ENCODE data around the gene TRIM24.

Gene TRIM24

DNA sequence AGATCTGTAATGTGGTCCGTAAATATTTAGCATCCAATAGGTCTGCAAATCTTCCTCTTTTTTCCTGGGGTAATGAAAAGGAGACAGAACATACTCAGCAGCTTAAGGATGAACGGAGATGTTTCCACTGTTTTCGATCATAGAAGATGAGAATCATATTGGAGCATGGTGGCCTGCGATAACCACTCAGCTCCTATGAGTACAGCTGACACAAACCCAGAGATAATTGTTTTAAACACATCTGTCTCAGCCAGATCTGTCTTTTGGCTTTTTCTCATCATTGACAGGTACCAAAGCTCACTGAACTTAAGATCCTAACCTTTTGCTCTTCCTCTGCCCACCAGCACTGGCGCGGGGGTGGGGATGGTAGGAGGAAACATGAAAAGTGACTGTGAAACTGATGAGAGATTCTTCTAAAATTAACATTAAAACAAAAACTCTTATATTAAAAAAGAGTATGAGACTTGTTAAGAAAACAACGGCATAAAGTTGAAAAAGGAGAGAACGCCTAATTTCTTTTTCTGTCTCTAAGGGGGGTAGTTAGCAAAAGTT, 170.1 kb downstream of the TRIM24 start:
- DNase-seq = peak; percentile 13

DNA sequence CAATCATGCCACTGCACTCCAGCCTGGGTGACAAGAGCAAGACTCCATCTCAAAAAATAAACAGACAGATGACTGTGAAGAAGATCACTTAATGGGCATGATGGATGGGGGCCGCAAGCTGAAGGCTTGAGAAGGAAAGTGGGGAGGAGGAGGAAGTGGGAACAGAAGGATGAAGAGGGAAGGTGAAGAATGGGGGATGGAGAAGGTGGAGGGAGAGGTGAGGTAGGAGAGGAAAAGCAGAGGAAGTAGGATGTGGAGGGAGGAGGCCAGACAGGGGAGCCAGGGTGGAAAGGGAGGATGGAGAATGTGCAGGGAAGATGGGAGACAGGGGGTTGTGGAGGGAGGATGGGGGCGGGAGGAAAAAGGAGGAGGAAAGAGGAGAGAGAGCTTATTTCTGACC, 172.3 kb downstream of the TRIM24 start:
- DNase-seq = no peak

DNA sequence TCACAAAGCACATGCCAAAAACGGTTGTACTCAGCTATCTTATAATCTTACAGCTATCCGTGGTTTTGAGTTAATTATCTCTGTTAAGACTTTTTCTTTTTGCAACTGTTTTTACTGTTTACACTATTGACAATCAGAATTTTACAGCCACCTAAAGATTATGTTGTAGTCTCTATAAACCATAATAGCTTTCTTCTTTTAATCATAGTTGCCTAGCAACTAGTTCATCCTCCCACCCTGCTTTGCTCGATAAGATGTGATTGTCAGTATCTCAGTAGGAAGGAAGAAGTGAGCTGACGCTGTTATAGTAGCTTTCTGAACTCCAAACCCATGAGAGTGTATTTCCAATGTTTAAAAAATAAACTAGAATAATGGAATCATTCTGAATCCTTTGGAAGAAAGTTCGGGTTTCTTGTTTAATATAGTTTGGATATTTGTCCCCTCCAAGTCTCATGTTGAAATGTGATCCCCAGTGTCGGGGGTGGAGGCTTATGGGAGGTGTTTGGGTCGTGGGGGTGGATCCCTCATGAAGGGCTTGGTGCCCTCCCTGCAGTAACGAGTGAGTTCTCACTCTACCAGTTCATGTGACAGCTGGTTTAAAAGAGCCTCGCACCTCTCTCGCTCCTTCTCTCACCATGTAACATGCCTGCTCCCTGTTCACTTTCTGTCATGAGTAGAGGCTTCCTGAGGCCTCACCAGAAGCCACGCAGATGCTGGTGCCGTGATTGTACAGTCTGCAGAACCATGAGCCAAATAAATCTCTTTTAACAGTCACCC, 173.0 kb downstream of the TRIM24 start:
- DNase-seq = no peak

Measured in stimulated activated CD4-positive, alpha-beta T cell treated with anti-CD3 and anti-CD28 coated beads, Interleukin-4, amount 100 ng/mL, for 1 hour (primary cell).